A549 (cell line): ENCODE results near the gene RINL. TPM values are rescaled to one million over a fixed set of nuclear protein-coding genes. Genes with fewer than 3 reads are reported as not detected.
"Not testable (repeated sequence)": the region's sequence is repeated elsewhere in the genome, so short reads cannot be mapped to it uniquely, and the experiment has no call there.

ENCODE experiments used
- ATAC-seq, 2 experiments: fragments of 200-7000 bp in 1 of 2; fragments of >200 bp in 1 of 2; cut with Nextera tagmentation in 1 of 2; cut with Tn5 transposase in 1 of 2; 3 replicates each; pipeline versions ENCODE4 v1.8.0 to v1.9.1; 2018 to 2020; ENCODE audit warnings: mild to moderate bottlenecking in 1 of 2, moderate library complexity in 1 of 2
- CTCF ChIA-PET: fragments of 300-600 bp; sonication (Branson Sonifier 250); formaldehyde crosslinking; extraction: SDS; loops from one replicate; lab custom pipeline; 2021; ENCODE audit warnings: antibody characterized with exemption, inconsistent platforms; lab: Yijun Ruan, JAX
- POLR2A ChIA-PET: fragments of 350-600 bp; formaldehyde crosslinking; extraction: SDS; loops from one replicate; lab custom pipeline; 2021; ENCODE audit warnings: antibody characterized with exemption, inconsistent platforms; lab: Yijun Ruan, JAX
- DNase-seq, 2 experiments: peaks; one replicate each; pipeline versions ENCODE4 v3.0.0 to v3.0.0-alpha.2; 2011 to 2016; ENCODE audit warnings: low read depth in 1 of 2, low spot score in 1 of 2
- FAIRE-seq: peaks from 2 replicates; lab custom pipeline; 2011; peaks lifted over from hg19 to GRCh38; lab: Jason Lieb, UNC
- H3K27ac ChIP-seq, 2 experiments: fragments of >200 bp; sonication (Bioruptor Twin); formaldehyde crosslinking; 3 replicates each; pipeline ENCODE4 v1.5.1; 2016 to 2017
- H3K4me1 ChIP-seq: fragments of >200 bp; sonication (Bioruptor Twin); formaldehyde crosslinking; 3 replicates; pipeline ENCODE4 v1.6.1; 2016
- H3K4me2 ChIP-seq: fragments of >200 bp; sonication (Bioruptor Twin); formaldehyde crosslinking; 3 replicates; pipeline ENCODE4 v1.6.1; 2016
- H3K4me3 ChIP-seq: fragments of >200 bp; sonication (Bioruptor Twin); formaldehyde crosslinking; 3 replicates; pipeline ENCODE4 v1.5.1; 2016
- H3K9me3 ChIP-seq: fragments of >200 bp; sonication (Bioruptor Twin); formaldehyde crosslinking; 3 replicates; pipeline ENCODE4 v1.6.1; 2016
- CBX2 ChIP-seq: fragments of 200-600 bp; sonication (generic); IDR thresholded peaks from 2 replicates; pipeline ENCODE4 v1.6.1; 2016; ENCODE audit warnings: low read depth, mild to moderate bottlenecking, borderline replicate concordance
- CBX8 ChIP-seq: fragments of 200-600 bp; sonication (generic); IDR thresholded peaks from 2 replicates; pipeline ENCODE4 v1.6.1; 2016
- CHD2 ChIP-seq: fragments of 150-350 bp; IDR thresholded peaks from 2 replicates; pipeline ENCODE4 v1.6.1; 2014; ENCODE audit warnings: low read length; ENCODE audit not compliant: partially characterized antibody
- EP300 ChIP-seq, 2 experiments: fragments of >200 bp; sonication (Bioruptor Twin); formaldehyde crosslinking; IDR thresholded peaks; 2 replicates in 1 of 2; 3 replicates in 1 of 2; pipeline ENCODE4 v1.6.1; 2016 to 2017
- FOSL2 ChIP-seq, 2 experiments: fragments of 450-650 bp in 1 of 2; fragments of >200 bp in 1 of 2; sonication (Bioruptor Twin) in 1 of 2; formaldehyde crosslinking; IDR thresholded peaks; 2 replicates each; pipeline versions ENCODE4 v1.5.0 to v1.6.1; 2016 to 2020; ENCODE audit warnings: mild to moderate bottlenecking in 1 of 2, moderate library complexity in 1 of 2
- FOXS1 ChIP-seq: fragments of 250-450 bp; sonication (Bioruptor Pico); IDR thresholded peaks from 2 replicates; pipeline ENCODE4 v1.5.0; 2020; ENCODE audit warnings: mild to moderate bottlenecking, moderate library complexity
- GATA3 ChIP-seq: IDR thresholded peaks from 2 replicates; pipeline ENCODE4 v1.6.1; 2012; ENCODE audit warnings: borderline replicate concordance
- HMGXB4 ChIP-seq: fragments of 250-450 bp; sonication (Bioruptor Pico); IDR thresholded peaks from 2 replicates; pipeline ENCODE4 v1.5.0; 2021; ENCODE audit warnings: mild to moderate bottlenecking, moderate library complexity, borderline replicate concordance
- HOXB13 ChIP-seq: fragments of 250-450 bp; sonication (Bioruptor Pico); IDR thresholded peaks from 2 replicates; pipeline ENCODE4 v1.5.0; 2020; ENCODE audit warnings: low read depth, mild to moderate bottlenecking, moderate library complexity
- JUN ChIP-seq, 2 experiments: fragments of >200 bp; sonication (Bioruptor Twin); formaldehyde crosslinking; IDR thresholded peaks; 2 replicates in 1 of 2; 3 replicates in 1 of 2; pipeline ENCODE4 v1.6.1; 2016 to 2017
- MAZ ChIP-seq: fragments of 150-350 bp; IDR thresholded peaks from 2 replicates; pipeline ENCODE4 v1.6.1; 2014; ENCODE audit warnings: antibody characterized with exemption, low read depth, low read length, borderline replicate concordance
- NFE2L2 ChIP-seq: fragments of 150-350 bp; conservative IDR thresholded peaks from 2 replicates; pipeline ENCODE4 v1.6.1; 2014; ENCODE audit warnings: low read length
- PHF8 ChIP-seq: fragments of 200-600 bp; sonication (generic); IDR thresholded peaks from 2 replicates; pipeline ENCODE4 v1.6.1; 2016; ENCODE audit warnings: low read depth, mild to moderate bottlenecking, antibody characterized with exemption, moderate library complexity, borderline replicate concordance
- RCOR1 ChIP-seq: fragments of 150-350 bp; IDR thresholded peaks from 2 replicates; pipeline ENCODE4 v1.6.1; 2014; ENCODE audit warnings: antibody characterized with exemption, low read length, low read depth
- REST ChIP-seq: fragments of 200-600 bp; sonication (generic); IDR thresholded peaks from 2 replicates; pipeline ENCODE4 v1.6.1; 2016; ENCODE audit warnings: antibody characterized with exemption, mild to moderate bottlenecking, moderate library complexity
- SREBF2 ChIP-seq: fragments of 450-650 bp; IDR thresholded peaks from 2 replicates; pipeline ENCODE4 v1.6.1; 2014; ENCODE audit warnings: mild to moderate bottlenecking, moderate library complexity
- ZFP36 ChIP-seq: fragments of 450-650 bp; IDR thresholded peaks from 2 replicates; pipeline ENCODE4 v1.6.1; 2014; ENCODE audit warnings: borderline replicate concordance; ENCODE audit not compliant: partially characterized antibody
- ZNF302 ChIP-seq: fragments of 250-450 bp; sonication (Bioruptor Pico); IDR thresholded peaks from 2 replicates; pipeline ENCODE4 v1.9.0; 2021; ENCODE audit warnings: inconsistent platforms, mild to moderate bottlenecking, moderate library complexity
- WGBS: methylation state at CpG from one replicate; pipeline ENCODE4 v1.1.6; 2017; ENCODE audit errors: missing lambda C conversion rate; 5-methylcytosine and 5-hydroxymethylcytosine counted together
- polyA plus RNA-seq, 4 experiments: library from polyadenylated mRNA; depleted of rRNA in 3 of 4; stranded (reverse); fragments of >200 nt; fragmentation: RNase III in 1 of 4; extraction: RNeasy Plus Mini Kit Qiagen cat#74134 plus additional on column Dnase treatment in 1 of 4; gene quantifications; 2 replicates in 3 of 4; 3 replicates in 1 of 4; pipeline ENCODE4 v1.2.3, GENCODE V29; 2011 to 2017
- TF ChIP-seq, protein P1 (sequence below): IDR thresholded peaks from 2 replicates; pipeline ENCODE4 v1.6.1; 2012

Gene RINL
- polyA plus RNA-seq, 2 of the 4 experiments (the other 2 are of a cell fraction) = 2.9 to 6.3 TPM

- DNase-seq (no peak), ATAC-seq (no peak), FAIRE-seq (no peak)
- H3K27ac ChIP-seq = no peak overlapping the region
- no peaks in the 10 kb centered on the region for H3K4me1 ChIP-seq
- ChIA-PET POLR2A (no interaction called here), CTCF (interaction anchor here (0.6 to 31.8 kb wide), 11 partner anchors 11 to 486 kb away, joined by 3 to 652 read pairs (median 9); partner anchors contain the start of genes FAM98C, MRPS12, NFKBIB and RINL)
- no peaks in the 10 kb centered on the region for H3K9me3 ChIP-seq
- 93% methylated on average over 17 of the region's 17 CpGs for WGBS
- H3K4me2 ChIP-seq = no peak overlapping the region
- TF ChIP-seq HOXB13 = no peak
- TF ChIP-seq, protein P1, sequence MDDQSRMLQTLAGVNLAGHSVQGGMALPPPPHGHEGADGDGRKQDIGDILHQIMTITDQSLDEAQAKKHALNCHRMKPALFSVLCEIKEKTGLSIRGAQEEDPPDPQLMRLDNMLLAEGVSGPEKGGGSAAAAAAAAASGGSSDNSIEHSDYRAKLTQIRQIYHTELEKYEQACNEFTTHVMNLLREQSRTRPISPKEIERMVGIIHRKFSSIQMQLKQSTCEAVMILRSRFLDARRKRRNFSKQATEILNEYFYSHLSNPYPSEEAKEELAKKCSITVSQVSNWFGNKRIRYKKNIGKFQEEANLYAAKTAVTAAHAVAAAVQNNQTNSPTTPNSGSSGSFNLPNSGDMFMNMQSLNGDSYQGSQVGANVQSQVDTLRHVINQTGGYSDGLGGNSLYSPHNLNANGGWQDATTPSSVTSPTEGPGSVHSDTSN = no peak
- no peak for TF ChIP-seq REST
- TF ChIP-seq CBX2 = no peak
- TF ChIP-seq RCOR1 = no peak
- TF ChIP-seq PHF8 = no peak
- no peak for TF ChIP-seq MAZ
- no peak for TF ChIP-seq EP300 (IDR thresholded peaks at IDR 0.05)
- TF ChIP-seq HMGXB4 (CRISPR knock-in tag) = no peak
- TF ChIP-seq GATA3 = no peak
- no peak for TF ChIP-seq FOXS1 (CRISPR knock-in tag)
- H3K4me3 ChIP-seq = no peak overlapping the region
Measured at GRCh38 chr19:38888876-38889275, 10.8 kb upstream of the RINL start.

GRCh38 chr19:38884691-38885090 is 6.6 kb upstream of the RINL start:
- H3K4me3 ChIP-seq; H3K4me1 ChIP-seq; DNase-seq; H3K27ac ChIP-seq; POLR2A ChIA-PET; H3K9me3 ChIP-seq; FAIRE-seq; H3K4me2 ChIP-seq; ATAC-seq; TF ChIP-seq FOSL2 (IDR thresholded peaks at IDR 0.05): not testable (repeated sequence)
- peak; percentile 24; the same call in 1 of the 2 replicates for TF ChIP-seq FOSL2 (CRISPR knock-in tag; IDR thresholded peaks at IDR 0.05)
- 88% methylated on average over 3 of the region's 3 CpGs for WGBS
- CTCF ChIA-PET = interaction anchor here (0.6 to 31.8 kb wide), 5 partner anchors 12 to 340 kb away, joined by 3 to 652 read pairs (median 6); partner anchors contain the start of gene RINL

DNA sequence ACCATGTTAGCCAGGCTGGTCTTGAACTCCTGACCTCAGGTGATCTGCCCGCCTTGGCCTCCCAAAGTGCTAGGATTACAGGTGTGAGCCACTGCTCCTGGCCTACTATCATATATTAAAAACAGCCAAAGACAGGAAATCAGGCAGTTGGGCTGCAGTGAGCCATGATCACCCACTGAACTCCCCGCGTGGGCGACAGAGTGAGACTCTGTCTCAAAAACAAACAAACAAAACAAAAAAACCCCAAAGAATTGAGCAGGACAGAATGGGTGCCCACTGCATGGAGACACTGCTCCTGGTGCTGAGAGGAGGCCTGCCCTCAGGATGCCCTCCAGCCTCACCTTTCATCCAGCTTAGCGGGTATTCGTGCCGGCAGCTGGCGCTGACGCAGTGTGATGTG is 5.2 kb upstream of the RINL start:
- POLR2A ChIA-PET = interaction anchor here (0.7 kb wide), 1 partner anchor 84 kb away, joined by 3 read pairs; no protein-coding TSS in a partner anchor

More for the DNA sequence above, 5.2 kb upstream of the RINL start:
- CTCF ChIA-PET = interaction anchor here (31.8 kb wide), 1 partner anchor 15 kb away, joined by 652 read pairs; the partner anchor contains the start of gene RINL
- H3K9me3 ChIP-seq = no peaks in the 10 kb centered on the region
- WGBS = 95% methylated on average over 9 of the region's 9 CpGs
- TF ChIP-seq ZNF302 (CRISPR knock-in tag) (no peak), ZFP36 (no peak), GATA3 (no peak), HMGXB4 (CRISPR knock-in tag) (no peak), JUN (IDR thresholded peaks at IDR 0.05) (no peak), SREBF2 (no peak), NFE2L2 (no peak), FOSL2 (IDR thresholded peaks at IDR 0.05) (no peak), FOSL2 (CRISPR knock-in tag; IDR thresholded peaks at IDR 0.05) (no peak), CBX8 (no peak), CHD2 (no peak), CBX2 (no peak)
- H3K4me3 ChIP-seq = no peak overlapping the region
- FAIRE-seq (no peak), ATAC-seq (no peak), DNase-seq (no peak)
- no peak overlapping the region for H3K4me2 ChIP-seq
- H3K27ac ChIP-seq = no peak overlapping the region
- H3K4me1 ChIP-seq = no peaks in the 10 kb centered on the region
